Activated CD4-positive, CD25-positive, alpha-beta regulatory T cell treated with anti-CD3 and anti-CD28 coated beads, Interleukin-2, amount 50 U/mL, for 72 hours (primary cell): ENCODE measurements around the gene CLEC9A.
"Not testable (repeated sequence)": the region's sequence is repeated elsewhere in the genome, so short reads cannot be mapped to it uniquely, and the experiment has no call there.

ENCODE experiments used
- DNase-seq: peaks from one replicate; pipeline ENCODE4 v3.0.0; 2021

Gene CLEC9A

GRCh38 chr12:10030446-10030845 lies at the start of gene CLEC9A:
Gene CLEC9A (plus strand): TSS chr12:10030682. CDS start chr12:10052688, 22,006 bp downstream.
- DNase-seq = no peak

- no peak for DNase-seq
Observed at GRCh38 chr12:9991876-9992275, 38.6 kb upstream of the CLEC9A start.

- no peak for DNase-seq
Observed at GRCh38 chr12:9992296-9992695, 38.2 kb upstream of the CLEC9A start.

- no peak for DNase-seq
Observed at GRCh38 chr12:9999016-9999415, 31.5 kb upstream of the CLEC9A start, which contains the start of gene CLEC1B. Gene CLEC1B (minus strand): TSS chr12:9999121. CDS start chr12:9999100, 21 bp downstream.

- DNase-seq = no peak
Observed at GRCh38 chr12:10001171-10001776, 29.2 kb upstream of the CLEC9A start.

GRCh38 chr12:10012630-10013330 lies 17.7 kb upstream of the CLEC9A start:
- no peak for DNase-seq

GRCh38 chr12:10015450-10015849 lies 15.0 kb upstream of the CLEC9A start:
- no peak for DNase-seq

GRCh38 chr12:10016881-10017280 lies 13.6 kb upstream of the CLEC9A start:
- DNase-seq = no peak

GRCh38 chr12:10018386-10018785 lies 12.1 kb upstream of the CLEC9A start:
- no peak for DNase-seq

GRCh38 chr12:10021342-10021741 lies 9.1 kb upstream of the CLEC9A start:
- no peak for DNase-seq

- DNase-seq = no peak
Observed at GRCh38 chr12:10025236-10025635, 5.2 kb upstream of the CLEC9A start.

- not testable (repeated sequence) for DNase-seq
Observed at GRCh38 chr12:10026666-10027065, 3.8 kb upstream of the CLEC9A start.

- DNase-seq = no peak
Observed at GRCh38 chr12:10027311-10027710, 3.2 kb upstream of the CLEC9A start.

GRCh38 chr12:10027721-10028120 lies 2.8 kb upstream of the CLEC9A start:
- no peak for DNase-seq

GRCh38 chr12:10031321-10031720 lies 839 bp downstream of the CLEC9A start:
- DNase-seq = no peak

GRCh38 chr12:10031771-10032175 lies 1.3 kb downstream of the CLEC9A start:
- DNase-seq = no peak

GRCh38 chr12:10033783-10034545 lies 3.5 kb downstream of the CLEC9A start:
- no peak for DNase-seq

- no peak for DNase-seq
Observed at GRCh38 chr12:10042167-10042566, 11.7 kb downstream of the CLEC9A start.

GRCh38 chr12:10048526-10048925 lies 18.0 kb downstream of the CLEC9A start:
- no peak for DNase-seq

- DNase-seq = no peak
Observed at GRCh38 chr12:10052193-10052913, 21.9 kb downstream of the CLEC9A start.

- DNase-seq = no peak
Observed at GRCh38 chr12:10058387-10058786, 27.9 kb downstream of the CLEC9A start.

GRCh38 chr12:10065241-10065640 lies 34.8 kb downstream of the CLEC9A start:
- DNase-seq = no peak

- DNase-seq = no peak
Observed at GRCh38 chr12:10067264-10067663, 36.8 kb downstream of the CLEC9A start.
